ENCODE results near the gene NCAM1. TPM values are rescaled to one million over a fixed set of nuclear protein-coding genes. Genes with fewer than 3 reads are reported as not detected.

NCAM1 gene
- total and polyA plus RNA-seq, 12 donors: 38.7 to 181 (median 111) TPM

DNA sequence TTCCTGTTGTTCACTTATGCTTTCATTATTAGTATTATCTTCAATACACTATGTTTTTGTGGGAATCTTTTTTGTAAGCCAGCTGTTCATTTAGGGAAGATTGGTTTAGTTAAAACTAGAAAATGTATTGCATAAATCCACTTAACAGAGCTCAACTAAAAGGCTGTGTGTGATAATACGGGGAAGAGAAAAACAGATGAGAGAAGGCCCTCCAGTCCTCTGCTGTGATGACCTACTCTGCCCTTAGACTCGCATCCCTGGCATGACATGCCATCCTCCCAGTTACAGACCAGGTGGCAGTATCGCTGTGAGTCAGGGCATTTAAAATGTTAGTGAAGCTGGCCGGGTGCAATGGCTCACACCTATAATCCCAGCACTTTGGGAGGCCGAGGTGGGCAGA lies 179.8 kb downstream of the NCAM1 start:
- H3K36me3 ChIP-seq (replicated peaks in 1 of 2): no peaks in the 10 kb centered on the region
- DNase-seq: peak in 1 of 7 donors; percentile 72
- H3K4me1 ChIP-seq (replicated peaks in 1 of 2): peaks cover 0 to 12% of the 10 kb centered on the region in 2 donors
- H3K27me3 ChIP-seq: no peaks in the 10 kb centered on the region
- H3K4me3 ChIP-seq: no peak overlapping the region
- intact Hi-C loops (cut with DNase I): no loop called here
- H3K9me3 ChIP-seq (replicated peaks in 1 of 3): no peaks in the 10 kb centered on the region
- no peak for TF ChIP-seq POLR2A (IDR thresholded peaks at IDR 0.05)
- TF ChIP-seq, protein P1, sequence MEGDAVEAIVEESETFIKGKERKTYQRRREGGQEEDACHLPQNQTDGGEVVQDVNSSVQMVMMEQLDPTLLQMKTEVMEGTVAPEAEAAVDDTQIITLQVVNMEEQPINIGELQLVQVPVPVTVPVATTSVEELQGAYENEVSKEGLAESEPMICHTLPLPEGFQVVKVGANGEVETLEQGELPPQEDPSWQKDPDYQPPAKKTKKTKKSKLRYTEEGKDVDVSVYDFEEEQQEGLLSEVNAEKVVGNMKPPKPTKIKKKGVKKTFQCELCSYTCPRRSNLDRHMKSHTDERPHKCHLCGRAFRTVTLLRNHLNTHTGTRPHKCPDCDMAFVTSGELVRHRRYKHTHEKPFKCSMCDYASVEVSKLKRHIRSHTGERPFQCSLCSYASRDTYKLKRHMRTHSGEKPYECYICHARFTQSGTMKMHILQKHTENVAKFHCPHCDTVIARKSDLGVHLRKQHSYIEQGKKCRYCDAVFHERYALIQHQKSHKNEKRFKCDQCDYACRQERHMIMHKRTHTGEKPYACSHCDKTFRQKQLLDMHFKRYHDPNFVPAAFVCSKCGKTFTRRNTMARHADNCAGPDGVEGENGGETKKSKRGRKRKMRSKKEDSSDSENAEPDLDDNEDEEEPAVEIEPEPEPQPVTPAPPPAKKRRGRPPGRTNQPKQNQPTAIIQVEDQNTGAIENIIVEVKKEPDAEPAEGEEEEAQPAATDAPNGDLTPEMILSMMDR (IDR thresholded peaks at IDR 0.05): no peak
- 90 to 94% (median 93%) methylated on average over 5 of the region's 5 CpGs for WGBS, 4 donors
- no peak overlapping the region for H3K27ac ChIP-seq

DNA sequence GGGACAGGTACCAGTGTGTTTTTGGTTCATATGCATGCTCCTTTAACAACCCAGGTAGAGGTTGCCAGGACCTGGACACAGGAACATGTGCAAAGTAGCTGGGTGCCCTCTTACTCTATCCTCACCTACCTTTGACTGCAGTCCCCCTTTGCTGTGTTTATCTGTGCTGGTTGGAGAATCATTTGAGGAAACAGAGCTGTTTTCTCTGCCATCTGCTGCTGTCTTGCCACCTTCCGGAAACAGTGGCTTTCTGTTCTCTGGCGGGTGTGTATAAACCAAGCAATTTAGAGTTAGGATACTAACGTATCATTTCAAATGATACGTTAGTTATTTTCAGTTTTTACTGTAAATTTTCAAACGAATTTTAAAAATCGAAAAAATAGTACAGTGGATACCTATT lies 181.3 kb downstream of the NCAM1 start:
- H3K4me1 ChIP-seq (replicated peaks in 1 of 2): peaks cover 0 to 12% of the 10 kb centered on the region in 2 donors
- 77 to 88% (median 85%) methylated on average over 6 of the region's 6 CpGs for WGBS, 4 donors
- H3K36me3 ChIP-seq (replicated peaks in 1 of 2): no peaks in the 10 kb centered on the region
- TF ChIP-seq, protein P1 (IDR thresholded peaks at IDR 0.05): no peak
- no peak for TF ChIP-seq POLR2A (IDR thresholded peaks at IDR 0.05)
- H3K9me3 ChIP-seq (replicated peaks in 1 of 3): no peaks in the 10 kb centered on the region
- DNase-seq: no peak
- H3K27ac ChIP-seq: no peak overlapping the region
- intact Hi-C loops (cut with DNase I): no loop called here
- H3K4me3 ChIP-seq: no peak overlapping the region
- H3K27me3 ChIP-seq: no peaks in the 10 kb centered on the region

DNA sequence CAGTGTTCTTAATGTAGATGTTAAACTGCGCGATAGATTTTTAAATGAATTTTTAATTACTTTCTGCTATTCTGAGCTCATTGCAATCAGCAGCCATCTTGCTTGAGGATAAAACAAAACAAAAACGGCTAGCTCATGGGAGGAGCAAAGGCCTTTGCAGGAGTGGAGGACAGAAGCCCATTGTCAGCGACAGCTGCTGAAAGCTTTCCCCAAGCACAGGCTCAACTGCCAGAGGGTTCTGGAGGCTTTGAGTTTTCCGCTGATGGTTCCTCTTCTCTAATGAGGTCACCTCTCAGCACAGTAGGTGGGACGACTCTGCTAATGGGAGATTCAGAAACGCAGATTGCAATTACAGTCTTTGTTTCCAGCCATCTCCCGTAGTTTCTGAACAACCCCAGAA lies 186.0 kb downstream of the NCAM1 start:
- intact Hi-C loops (cut with DNase I): no loop called here
- Histone ChIP-seq H3K36me3 (replicated peaks in 1 of 2) (no peaks in the 10 kb centered on the region), H3K4me3 (no peak overlapping the region), H3K4me1 (replicated peaks in 1 of 2) (peaks cover 0 to 7% of the 10 kb centered on the region in 2 donors), H3K9me3 (replicated peaks in 1 of 3) (no peaks in the 10 kb centered on the region), H3K27me3 (no peaks in the 10 kb centered on the region), H3K27ac (peak overlapping the region in 1 of 5 donors; percentile 48)
- no peak for TF ChIP-seq POLR2A (IDR thresholded peaks at IDR 0.05)
- TF ChIP-seq, protein P1 (IDR thresholded peaks at IDR 0.05): no peak
- DNase-seq: peak in 1 of 7 donors; percentile 69
- 82 to 86% (median 84%) methylated on average over 8 of the region's 8 CpGs for WGBS, 4 donors

DNA sequence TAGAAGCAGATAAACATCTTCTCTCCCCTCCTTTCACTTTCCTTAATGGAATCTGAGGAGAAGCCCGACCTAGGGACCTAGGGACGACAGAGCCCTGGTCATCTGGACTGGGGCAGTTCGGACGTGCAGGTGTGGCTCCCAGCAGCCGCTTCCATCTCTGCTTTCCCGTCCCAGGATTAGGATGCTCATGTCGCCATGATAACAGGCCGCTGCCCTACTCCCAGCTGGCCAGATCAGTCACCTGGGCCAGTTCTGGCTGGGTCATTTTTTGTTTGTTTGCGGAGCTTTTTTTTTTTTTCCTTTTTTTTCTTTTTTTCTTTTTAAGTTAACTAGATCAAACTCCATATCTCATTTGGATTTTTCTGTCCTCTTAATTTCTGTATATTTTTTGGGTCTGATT lies 186.9 kb downstream of the NCAM1 start:
- no peak for TF ChIP-seq POLR2A (IDR thresholded peaks at IDR 0.05)
- TF ChIP-seq, protein P1 (IDR thresholded peaks at IDR 0.05): no peak
- Histone ChIP-seq H3K36me3 (replicated peaks in 1 of 2) (no peaks in the 10 kb centered on the region), H3K4me3 (no peak overlapping the region), H3K4me1 (replicated peaks in 1 of 2) (peaks cover 0 to 7% of the 10 kb centered on the region in 2 donors), H3K27ac (peak overlapping the region in 1 of 5 donors; percentile 48), H3K9me3 (replicated peaks in 1 of 3) (no peaks in the 10 kb centered on the region), H3K27me3 (no peaks in the 10 kb centered on the region)
- intact Hi-C loops (cut with DNase I): no loop called here
- DNase-seq: no peak
- 80 to 95% (median 86%) methylated on average over 9 of the region's 9 CpGs for WGBS, 4 donors
